CD4-positive, alpha-beta T cell (primary cell): ENCODE results near the gene RASIP1. TPM values are rescaled to one million over a fixed set of nuclear protein-coding genes. Genes with fewer than 3 reads are reported as not detected.

ENCODE experiments used
- ATAC-seq: fragments of 200-7000 bp; cut with Tn5 transposase; one replicate; pipeline ENCODE4 v1.10.0; 2022; ENCODE audit warnings: mild to moderate bottlenecking; ENCODE audit not compliant: poor library complexity
- CTCF ChIA-PET: fragments of 350-600 bp; sonication (Branson Sonifier 250); formaldehyde crosslinking; loops from one replicate; lab custom pipeline; 2021; ENCODE audit warnings: antibody characterized with exemption, inconsistent platforms; lab: Charles Lee
- POLR2A ChIA-PET: fragments of 350-600 bp; sonication (Branson Sonifier 250); formaldehyde crosslinking; loops from one replicate; lab custom pipeline; 2021; ENCODE audit warnings: antibody characterized with exemption, inconsistent platforms; lab: Charles Lee
- DNase-seq, 14 experiments: peaks; one replicate each; pipeline ENCODE4 v3.0.0-alpha.2; 2013 to 2020; ENCODE audit warnings: mixed read lengths in 2 of 14
- H3K27ac ChIP-seq, 2 donors: one replicate each; pipeline versions ENCODE4 v1.5.1 to v1.7.0; 2013; ENCODE audit warnings: low read length in 2 of 2, low read depth in 1 of 2, mild to moderate bottlenecking in 1 of 2
- H3K27me3 ChIP-seq, 2 experiments: 1 replicate in 1 of 2; 2 replicates in 1 of 2; pipeline versions ENCODE4 v1.6.1 to v1.7.0; 2013; ENCODE audit warnings: low read length in 2 of 2, control low read depth in 1 of 2, mild to moderate bottlenecking in 1 of 2, moderate library complexity in 1 of 2; ENCODE audit not compliant: insufficient read depth in 2 of 2, control insufficient read depth in 1 of 2
- H3K36me3 ChIP-seq: one replicate; pipeline ENCODE4 v1.6.1; 2013; ENCODE audit warnings: low read length, control low read depth; ENCODE audit not compliant: insufficient read depth
- H3K4me1 ChIP-seq: one replicate; pipeline ENCODE4 v1.6.1; 2013; ENCODE audit warnings: low read length, control low read depth; ENCODE audit not compliant: insufficient read depth
- H3K4me3 ChIP-seq: one replicate; pipeline ENCODE4 v1.5.1; 2013; ENCODE audit warnings: mild to moderate bottlenecking, low read length, moderate library complexity
- H3K9me3 ChIP-seq, 2 experiments: 1 replicate in 1 of 2; 2 replicates in 1 of 2; pipeline versions ENCODE4 v1.6.1 to v1.7.0; 2013; ENCODE audit warnings: low read length in 2 of 2, mild to moderate bottlenecking in 2 of 2, control low read depth in 1 of 2, moderate library complexity in 1 of 2; ENCODE audit not compliant: control insufficient read depth in 1 of 2, insufficient read depth in 1 of 2
- H3K27ac Mint-ChIP-seq: one replicate; pipeline ENCODE4 v1.8.0; 2020; ENCODE audit warnings: mixed read lengths
- H3K27me3 Mint-ChIP-seq: one replicate; pipeline ENCODE4 v1.8.0; 2021; ENCODE audit warnings: mixed read lengths
- H3K36me3 Mint-ChIP-seq: one replicate; pipeline ENCODE4 v1.8.0; 2021; ENCODE audit warnings: low read depth, mixed read lengths
- H3K4me1 Mint-ChIP-seq: one replicate; pipeline ENCODE4 v1.8.0; 2021; ENCODE audit warnings: low read depth, mixed read lengths
- H3K4me3 Mint-ChIP-seq: one replicate; pipeline ENCODE4 v1.8.0; 2020; ENCODE audit warnings: mild to moderate bottlenecking, mixed read lengths
- H3K9me3 Mint-ChIP-seq: one replicate; pipeline ENCODE4 v1.8.0; 2020; ENCODE audit warnings: mixed read lengths
- CTCF ChIP-seq: fragments of 200-600 bp; IDR thresholded peaks from one replicate; pipeline ENCODE4 v1.8.0; 2022; ENCODE audit warnings: antibody characterized with exemption, mild to moderate bottlenecking
- intact Hi-C, 2 experiments: fragments of 100-400 bp; cut with DNase I in 1 of 2; cut with micrococcal nuclease in 1 of 2; formaldehyde crosslinking; loops; one replicate each; pipeline versions ENCODE4 v1.15.1 to v1.9.0; 2023 to 2025; cut with DNase I, micrococcal nuclease
- total RNA-seq, 174 experiments: library from RNA in 2 of 174; stranded (reverse) in 2 of 174; gene quantifications; one replicate each; pipeline ENCODE4 v1.2.3 and lab custom pipeline; 2021 to 2026

RASIP1 gene
- total RNA-seq, 2 experiments from 2014 or later, result 0.55 to 0.56 TPM

- Mint-ChIP-seq H3K36me3 (no peaks in the 10 kb centered on the region), H3K4me3 (no peak overlapping the region), H3K27me3 (peaks cover 38% of the 10 kb centered on the region), H3K9me3 (no peaks in the 10 kb centered on the region), H3K27ac (no peak overlapping the region), H3K4me1 (peaks cover 17% of the 10 kb centered on the region)
- intact Hi-C loops, result no loop called here
- CTCF ChIA-PET, result no interaction called here
- no peak for TF ChIP-seq CTCF
- Histone ChIP-seq H3K4me1 (peaks cover 28% of the 10 kb centered on the region), H3K27me3 (peaks cover 24 to 31% of the 10 kb centered on the region in 2 experiments), H3K36me3 (no peaks in the 10 kb centered on the region), H3K9me3 (peaks cover 0 to 5% of the 10 kb centered on the region in 2 experiments), H3K4me3 (no peak overlapping the region), H3K27ac (no peak overlapping the region)
- ATAC-seq (no peak), DNase-seq (no peak)
- POLR2A ChIA-PET, result no interaction called here
Observed at GRCh38 chr19:48756686-48757085, 16.3 kb upstream of the RASIP1 start.

- TF ChIP-seq CTCF, result no peak
- ChIA-PET POLR2A (no interaction called here), CTCF (no interaction called here)
- Histone ChIP-seq H3K9me3 (peaks cover 0 to 5% of the 10 kb centered on the region in 2 experiments), H3K4me1 (peaks cover 29% of the 10 kb centered on the region), H3K27ac (no peak overlapping the region), H3K36me3 (no peaks in the 10 kb centered on the region), H3K4me3 (no peak overlapping the region), H3K27me3 (peaks cover 24 to 31% of the 10 kb centered on the region in 2 experiments)
- no peak overlapping the region for H3K27ac Mint-ChIP-seq
- peaks cover 19% of the 10 kb centered on the region for H3K4me1 Mint-ChIP-seq
- H3K4me3 Mint-ChIP-seq, result no peak overlapping the region
- intact Hi-C loops, result no loop called here
- H3K27me3 Mint-ChIP-seq, result peaks cover 39% of the 10 kb centered on the region
- DNase-seq (no peak), ATAC-seq (no peak)
- no peaks in the 10 kb centered on the region for H3K36me3 Mint-ChIP-seq
- H3K9me3 Mint-ChIP-seq, result no peaks in the 10 kb centered on the region
Observed at GRCh38 chr19:48756212-48756611, 15.8 kb upstream of the RASIP1 start.

- Mint-ChIP-seq H3K27ac (no peak overlapping the region), H3K27me3 (peaks cover 43% of the 10 kb centered on the region), H3K9me3 (no peaks in the 10 kb centered on the region), H3K4me1 (peaks cover 22% of the 10 kb centered on the region), H3K36me3 (no peaks in the 10 kb centered on the region), H3K4me3 (no peak overlapping the region)
- intact Hi-C loops, result no loop called here
- H3K9me3 ChIP-seq, result peaks cover 0 to 5% of the 10 kb centered on the region in 2 experiments
- ChIA-PET POLR2A (no interaction called here), CTCF (no interaction called here)
- no peak for DNase-seq
- no peak overlapping the region for H3K4me3 ChIP-seq
- H3K27me3 ChIP-seq, result peaks cover 24 to 29% of the 10 kb centered on the region in 2 experiments
- peaks cover 29% of the 10 kb centered on the region for H3K4me1 ChIP-seq
- TF ChIP-seq CTCF, result no peak
- no peak overlapping the region for H3K27ac ChIP-seq
- ATAC-seq, result no peak
- H3K36me3 ChIP-seq, result no peaks in the 10 kb centered on the region
Observed at GRCh38 chr19:48755787-48756186, 15.4 kb upstream of the RASIP1 start.
